Neural cell (in vitro differentiated cells): ENCODE data around the gene DPPA2. TPM values are rescaled to one million over a fixed set of nuclear protein-coding genes. Genes with fewer than 3 reads are reported as not detected.

Experiments
- H2AFZ ChIP-seq: fragments of 200-600, 300-800 bp; sonication (generic), shearing (Covaris generic); 2 replicates; pipeline ENCODE4 v1.6.0; 2014; ENCODE audit warnings: low read depth, mild to moderate bottlenecking, antibody characterized with exemption, low read length, moderate library complexity
- H3F3A ChIP-seq: fragments of 200-600 bp; shearing (Covaris generic); 2 replicates; pipeline ENCODE4 v1.6.1; 2016; ENCODE audit warnings: mild to moderate bottlenecking, moderate library complexity, mixed read lengths, antibody characterized with exemption, low read length; ENCODE audit not compliant: insufficient read depth, poor library complexity, severe bottlenecking
- H3K27ac ChIP-seq: fragments of 200-600, 300-800 bp; sonication (generic), shearing (Covaris generic); 2 replicates; pipeline ENCODE4 v1.5.1; 2014; ENCODE audit warnings: mild to moderate bottlenecking, low read length, moderate library complexity
- H3K27me3 ChIP-seq: fragments of 300-800, 200-600 bp; sonication (generic), shearing (Covaris generic); 2 replicates; pipeline ENCODE4 v1.6.0; 2014; ENCODE audit warnings: mild to moderate bottlenecking, low read depth, low read length, moderate library complexity; ENCODE audit not compliant: insufficient read depth
- H3K36me3 ChIP-seq: fragments of 300-800, 200-600 bp; sonication (generic), shearing (Covaris generic); 2 replicates; pipeline ENCODE4 v1.5.1; 2014; ENCODE audit warnings: mild to moderate bottlenecking, antibody characterized with exemption, low read length, moderate library complexity; ENCODE audit not compliant: insufficient read depth
- H3K4me2 ChIP-seq: fragments of 300-800, 200-600 bp; sonication (generic), shearing (Covaris generic); 2 replicates; pipeline ENCODE4 v1.6.0; 2014; ENCODE audit warnings: mild to moderate bottlenecking, low read length
- H3K4me3 ChIP-seq: fragments of 300-800, 200-600 bp; sonication (generic), shearing (Covaris generic); 2 replicates; pipeline ENCODE4 v1.5.1; 2014; ENCODE audit warnings: mild to moderate bottlenecking, low read length, moderate library complexity
- H3K79me2 ChIP-seq: fragments of 200-600 bp; shearing (Covaris generic); replicated peaks from 2 replicates; pipeline ENCODE4 v1.6.0; 2014; ENCODE audit warnings: mild to moderate bottlenecking, low read length, moderate library complexity; ENCODE audit not compliant: insufficient read depth
- H3K9ac ChIP-seq: fragments of 300-800, 200-600 bp; sonication (generic), shearing (Covaris generic); 2 replicates; pipeline ENCODE4 v1.6.1; 2016; ENCODE audit warnings: mild to moderate bottlenecking, low read length, mixed read lengths
- H3K9me2 ChIP-seq: fragments of 200-600 bp; shearing (Covaris generic); 2 replicates; pipeline ENCODE4 v1.6.1; 2016; ENCODE audit warnings: mild to moderate bottlenecking, low read length, mixed read lengths; ENCODE audit not compliant: insufficient read depth
- H3K9me3 ChIP-seq: fragments of 200-600, 300-800 bp; sonication (generic), shearing (Covaris generic); 2 replicates; pipeline ENCODE4 v1.6.1; 2016; ENCODE audit warnings: mild to moderate bottlenecking, mixed run types, low read length, moderate library complexity, mixed read lengths
- H4K20me1 ChIP-seq: fragments of 200-600 bp; shearing (Covaris generic); 2 replicates; pipeline ENCODE4 v1.6.1; 2016; ENCODE audit warnings: mild to moderate bottlenecking, mixed run types; ENCODE audit not compliant: insufficient read depth
- CTCF ChIP-seq: fragments of 450-650 bp; IDR thresholded peaks from 2 replicates; pipeline ENCODE4 v1.5.1; 2014; ENCODE audit warnings: antibody characterized with exemption, mild to moderate bottlenecking, moderate library complexity; ENCODE audit not compliant: poor library complexity, severe bottlenecking
- EP300 ChIP-seq: fragments of 450-650 bp; conservative IDR thresholded peaks from 2 replicates; pipeline ENCODE4 v1.6.1; 2014; ENCODE audit warnings: antibody characterized with exemption, mild to moderate bottlenecking, moderate library complexity; ENCODE audit not compliant: poor library complexity, severe bottlenecking
- EZH2 ChIP-seq: fragments of 200-600, 300-800 bp; shearing (Covaris generic), sonication (generic); IDR thresholded peaks from 2 replicates; pipeline ENCODE4 v1.6.1; 2014; ENCODE audit warnings: antibody characterized with exemption, low read length, borderline replicate concordance, mild to moderate bottlenecking; ENCODE audit not compliant: insufficient read depth, poor library complexity, severe bottlenecking
- MXI1 ChIP-seq: fragments of 450-650 bp; conservative IDR thresholded peaks from 2 replicates; pipeline ENCODE4 v1.6.1; 2014; ENCODE audit warnings: antibody characterized with exemption, mild to moderate bottlenecking; ENCODE audit not compliant: poor library complexity, severe bottlenecking
- POLR2AphosphoS5 ChIP-seq: IDR thresholded peaks from 2 replicates; pipeline ENCODE4 v1.6.1; 2012
- RAD21 ChIP-seq: fragments of 450-650 bp; conservative IDR thresholded peaks from 2 replicates; pipeline ENCODE4 v1.6.1; 2014; ENCODE audit warnings: antibody characterized with exemption, mild to moderate bottlenecking, moderate library complexity
- REST ChIP-seq: IDR thresholded peaks from 2 replicates; pipeline ENCODE4 v1.6.1; 2012; ENCODE audit warnings: borderline replicate concordance
- SMC3 ChIP-seq: fragments of 450-650 bp; conservative IDR thresholded peaks from 2 replicates; pipeline ENCODE4 v1.6.1; 2014; ENCODE audit warnings: antibody characterized with exemption, mild to moderate bottlenecking, moderate library complexity; ENCODE audit not compliant: poor library complexity
- TAF1 ChIP-seq: IDR thresholded peaks from 2 replicates; pipeline ENCODE4 v1.6.1; 2012; ENCODE audit warnings: low read depth
- polyA plus RNA-seq: library from polyadenylated mRNA; depleted of rRNA; stranded (reverse); fragments of >200 nt; gene quantifications from 2 replicates; pipeline ENCODE4 v1.2.3, GENCODE V29; 2014

The DPPA2 gene
- polyA plus RNA-seq, 1 donor from 2014 or later, result not detected

GRCh38 chr3:109328202-109328601, 11.9 kb upstream of the DPPA2 start (continued):
- TF ChIP-seq POLR2AphosphoS5 (no peak), MXI1 (no peak), RAD21 (no peak)

- H3K36me3 ChIP-seq, result no peaks in the 10 kb centered on the region
- no peak for TF ChIP-seq EP300
- TF ChIP-seq REST, result no peak
- TF ChIP-seq CTCF, result no peak
- no peak for TF ChIP-seq RAD21
- no peak for TF ChIP-seq POLR2AphosphoS5
- TF ChIP-seq TAF1, result no peak
- TF ChIP-seq MXI1, result no peak
- TF ChIP-seq EZH2, result no peak
- no peak for TF ChIP-seq SMC3
- H4K20me1 ChIP-seq, result no peaks in the 10 kb centered on the region
- H3K27ac ChIP-seq, result no peak overlapping the region
- no peak overlapping the region for H3K4me3 ChIP-seq
- no peak overlapping the region for H3K4me2 ChIP-seq
- H3F3A ChIP-seq, result no peaks in the 10 kb centered on the region
- H3K27me3 ChIP-seq, result no peaks in the 10 kb centered on the region
- H3K79me2 ChIP-seq, result no peaks in the 10 kb centered on the region
- no peak overlapping the region for H2AFZ ChIP-seq
- H3K9me2 ChIP-seq, result no peaks in the 10 kb centered on the region
- H3K9me3 ChIP-seq, result no peaks in the 10 kb centered on the region
- H3K9ac ChIP-seq, result no peak overlapping the region
These were observed 9.3 kb upstream of the DPPA2 start for GRCh38 chr3:109325657-109326056.

- no peak overlapping the region for H3K27ac ChIP-seq
- H3K27me3 ChIP-seq, result no peaks in the 10 kb centered on the region
- H3K4me3 ChIP-seq, result no peak overlapping the region
- no peaks in the 10 kb centered on the region for H3K79me2 ChIP-seq
- no peak overlapping the region for H3K9ac ChIP-seq
- H3K36me3 ChIP-seq, result no peaks in the 10 kb centered on the region
- H3K4me2 ChIP-seq, result no peak overlapping the region
- H4K20me1 ChIP-seq, result no peaks in the 10 kb centered on the region
- H3F3A ChIP-seq, result no peaks in the 10 kb centered on the region
- no peaks in the 10 kb centered on the region for H3K9me2 ChIP-seq
- no peak for TF ChIP-seq POLR2AphosphoS5
- no peak for TF ChIP-seq EZH2
- TF ChIP-seq SMC3, result no peak
- no peak for TF ChIP-seq MXI1
- TF ChIP-seq EP300, result no peak
- TF ChIP-seq REST, result no peak
- no peak for TF ChIP-seq TAF1
- TF ChIP-seq CTCF, result no peak
- TF ChIP-seq RAD21, result no peak
- H2AFZ ChIP-seq, result no peak overlapping the region
- no peaks in the 10 kb centered on the region for H3K9me3 ChIP-seq
These were observed 8.8 kb upstream of the DPPA2 start for GRCh38 chr3:109325109-109325508.
